Activated CD8-positive, alpha-beta T cell treated with anti-CD3 and anti-CD28 coated beads for 36 hours (primary cell): ENCODE measurements around the gene PRRT4. TPM values are rescaled to one million over a fixed set of nuclear protein-coding genes. Genes with fewer than 3 reads are reported as not detected.

Source experiments
- ATAC-seq: fragments of 200-7000 bp; cut with Tn5 transposase; one replicate; pipeline ENCODE4 v1.10.0; 2021; ENCODE audit warnings: mild to moderate bottlenecking, moderate library complexity
- CTCF ChIA-PET: fragments of 350-600 bp; sonication (Branson Sonifier 250); formaldehyde crosslinking; loops from one replicate; lab custom pipeline; 2021; ENCODE audit warnings: antibody characterized with exemption; lab: Charles Lee
- POLR2A ChIA-PET: fragments of 350-600 bp; sonication (Branson Sonifier 250); formaldehyde crosslinking; loops from one replicate; lab custom pipeline; 2021; ENCODE audit warnings: antibody characterized with exemption; lab: Charles Lee
- DNase-seq: peaks from one replicate; pipeline ENCODE4 v3.0.0-alpha.2; 2020
- H3K27ac Mint-ChIP-seq: one replicate; pipeline ENCODE4 v1.8.0; 2021; ENCODE audit warnings: mild to moderate bottlenecking, mixed read lengths
- H3K27me3 Mint-ChIP-seq: one replicate; pipeline ENCODE4 v1.8.0; 2021; ENCODE audit warnings: mixed read lengths
- H3K36me3 Mint-ChIP-seq: one replicate; pipeline ENCODE4 v1.8.0; 2021; ENCODE audit warnings: low read depth, mixed read lengths
- H3K4me1 Mint-ChIP-seq: one replicate; pipeline ENCODE4 v1.8.0; 2021; ENCODE audit warnings: low read depth, mixed read lengths
- H3K4me3 Mint-ChIP-seq: one replicate; pipeline ENCODE4 v1.8.0; 2021; ENCODE audit warnings: mild to moderate bottlenecking, moderate library complexity, mixed read lengths
- H3K9me3 Mint-ChIP-seq: one replicate; pipeline ENCODE4 v1.8.0; 2021; ENCODE audit warnings: mixed read lengths
- intact Hi-C: fragments of 100-400 bp; cut with micrococcal nuclease; formaldehyde crosslinking; loops from one replicate; pipeline ENCODE4 v1.10.0; 2022
- total RNA-seq, 2 experiments: library from RNA; stranded (reverse); gene quantifications; one replicate each; pipeline ENCODE4 v1.2.3, GENCODE V29; 2021
- TF ChIP-seq, protein P1 (sequence below): fragments of 200-600 bp; IDR thresholded peaks from one replicate; pipeline ENCODE4 v1.8.0; 2022; ENCODE audit warnings: antibody characterized with exemption, mild to moderate bottlenecking

Gene PRRT4
- total RNA-seq, 2 experiments from 2014 or later, result 0.20 to 0.69 TPM

GRCh38 chr7:128393526-128394330 is 32.2 kb upstream of the PRRT4 start:
- intact Hi-C loops, result no loop called here
- TF ChIP-seq, protein P1, sequence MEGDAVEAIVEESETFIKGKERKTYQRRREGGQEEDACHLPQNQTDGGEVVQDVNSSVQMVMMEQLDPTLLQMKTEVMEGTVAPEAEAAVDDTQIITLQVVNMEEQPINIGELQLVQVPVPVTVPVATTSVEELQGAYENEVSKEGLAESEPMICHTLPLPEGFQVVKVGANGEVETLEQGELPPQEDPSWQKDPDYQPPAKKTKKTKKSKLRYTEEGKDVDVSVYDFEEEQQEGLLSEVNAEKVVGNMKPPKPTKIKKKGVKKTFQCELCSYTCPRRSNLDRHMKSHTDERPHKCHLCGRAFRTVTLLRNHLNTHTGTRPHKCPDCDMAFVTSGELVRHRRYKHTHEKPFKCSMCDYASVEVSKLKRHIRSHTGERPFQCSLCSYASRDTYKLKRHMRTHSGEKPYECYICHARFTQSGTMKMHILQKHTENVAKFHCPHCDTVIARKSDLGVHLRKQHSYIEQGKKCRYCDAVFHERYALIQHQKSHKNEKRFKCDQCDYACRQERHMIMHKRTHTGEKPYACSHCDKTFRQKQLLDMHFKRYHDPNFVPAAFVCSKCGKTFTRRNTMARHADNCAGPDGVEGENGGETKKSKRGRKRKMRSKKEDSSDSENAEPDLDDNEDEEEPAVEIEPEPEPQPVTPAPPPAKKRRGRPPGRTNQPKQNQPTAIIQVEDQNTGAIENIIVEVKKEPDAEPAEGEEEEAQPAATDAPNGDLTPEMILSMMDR, result no peak
- Mint-ChIP-seq H3K9me3 (no peaks in the 10 kb centered on the region), H3K36me3 (peaks cover 21% of the 10 kb centered on the region), H3K4me3 (no peak overlapping the region), H3K27ac (no peak overlapping the region), H3K4me1 (no peaks in the 10 kb centered on the region), H3K27me3 (no peaks in the 10 kb centered on the region)
- no peak for DNase-seq
- ATAC-seq, result no peak
- POLR2A ChIA-PET, result interaction anchor here (1.3 kb wide), 1 partner anchor 15 kb away, joined by 3 read pairs; no protein-coding TSS in a partner anchor
- CTCF ChIA-PET, result interaction anchor here (9.4 to 12.1 kb wide), 2 partner anchors 32 to 48 kb away, joined by 155 to 264 read pairs; partner anchors contain the start of gene RBM28

GRCh38 chr7:128392446-128393327 is 31.2 kb upstream of the PRRT4 start:
- no peaks in the 10 kb centered on the region for H3K4me1 Mint-ChIP-seq
- H3K27ac Mint-ChIP-seq, result no peak overlapping the region
- no peaks in the 10 kb centered on the region for H3K27me3 Mint-ChIP-seq
- peaks cover 14% of the 10 kb centered on the region for H3K36me3 Mint-ChIP-seq
- TF ChIP-seq, protein P1, result no peak
- no peak for DNase-seq
- intact Hi-C loops, result no loop called here
- no peak overlapping the region for H3K4me3 Mint-ChIP-seq
- no peak for ATAC-seq
- ChIA-PET CTCF (interaction anchor here (8.7 to 9.4 kb wide), 2 partner anchors 33 to 47 kb away, joined by 84 to 264 read pairs; partner anchors contain the start of gene RBM28), POLR2A (no interaction called here)
- no peaks in the 10 kb centered on the region for H3K9me3 Mint-ChIP-seq

GRCh38 chr7:128391805-128392204 is 30.3 kb upstream of the PRRT4 start:
- intact Hi-C loops, result no loop called here
- Mint-ChIP-seq H3K4me1 (no peaks in the 10 kb centered on the region), H3K4me3 (no peak overlapping the region), H3K27ac (no peak overlapping the region), H3K27me3 (no peaks in the 10 kb centered on the region), H3K36me3 (peaks cover 5% of the 10 kb centered on the region), H3K9me3 (no peaks in the 10 kb centered on the region)
- POLR2A ChIA-PET, result interaction anchor here (1.3 kb wide), 1 partner anchor 14 kb away, joined by 3 read pairs; no protein-coding TSS in a partner anchor
- ATAC-seq (no peak), DNase-seq (no peak)
- CTCF ChIA-PET, result interaction anchor here (0.8 to 9.4 kb wide), 6 partner anchors 11 to 70 kb away, joined by 3 to 264 read pairs (median 12); partner anchors contain the start of gene RBM28
- TF ChIP-seq, protein P1, result no peak

DNA sequence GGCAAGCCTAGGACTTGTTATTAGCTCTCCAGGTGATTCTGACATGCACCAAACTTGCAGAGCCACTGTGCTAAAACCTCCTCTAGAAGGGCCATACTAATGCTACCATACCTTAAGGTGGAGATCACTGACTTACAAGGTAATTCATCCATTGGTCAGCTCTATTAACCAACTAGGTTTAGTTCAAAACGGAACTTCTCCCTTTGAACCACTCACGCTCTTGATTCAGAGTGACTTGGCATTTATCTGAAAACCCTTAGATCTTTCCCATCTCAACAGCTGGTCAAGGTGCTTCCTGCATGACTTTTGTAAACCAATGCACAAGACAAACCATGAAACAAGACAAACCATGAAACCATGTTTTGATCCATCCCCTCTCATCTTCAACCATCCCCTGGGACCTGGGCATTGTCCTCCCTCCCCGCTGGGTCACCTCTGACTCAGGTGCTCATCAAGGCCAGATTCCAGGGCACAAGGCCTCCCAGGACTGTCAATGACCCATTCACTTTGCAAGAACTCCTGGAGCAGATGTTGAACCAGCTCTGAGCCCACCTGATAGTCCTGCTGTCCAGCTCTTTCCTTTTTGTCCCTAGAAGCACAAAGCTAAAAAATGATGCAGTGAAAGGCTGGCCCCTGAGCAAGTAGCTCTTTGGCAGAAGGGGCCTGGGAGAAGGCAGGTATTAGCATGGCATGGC is 29.5 kb upstream of the PRRT4 start:
- CTCF ChIA-PET, result interaction anchor here (0.8 to 9.4 kb wide), 7 partner anchors 8 to 71 kb away, joined by 3 to 264 read pairs (median 11); partner anchors contain the start of gene RBM28
- Mint-ChIP-seq H3K27me3 (no peaks in the 10 kb centered on the region), H3K9me3 (no peaks in the 10 kb centered on the region), H3K4me1 (no peaks in the 10 kb centered on the region), H3K27ac (no peak overlapping the region), H3K4me3 (no peak overlapping the region), H3K36me3 (peaks cover 2% of the 10 kb centered on the region)
- intact Hi-C loops, result no loop called here
- no peak for ATAC-seq
- no peak for DNase-seq
- POLR2A ChIA-PET, result interaction anchor here (1.3 kb wide), 1 partner anchor 15 kb away, joined by 3 read pairs; no protein-coding TSS in a partner anchor
- TF ChIP-seq, protein P1, result no peak
